ENCODE data around the gene PSENEN. TPM values are rescaled to one million over a fixed set of nuclear protein-coding genes. Genes with fewer than 3 reads are reported as not detected.
A peak's percentile ranks its signal among the peaks of the same experiment; 100 is the strongest.

Gene PSENEN
- total RNA-seq, 1 donor from 2014 or later, result 45.1 TPM

DNA sequence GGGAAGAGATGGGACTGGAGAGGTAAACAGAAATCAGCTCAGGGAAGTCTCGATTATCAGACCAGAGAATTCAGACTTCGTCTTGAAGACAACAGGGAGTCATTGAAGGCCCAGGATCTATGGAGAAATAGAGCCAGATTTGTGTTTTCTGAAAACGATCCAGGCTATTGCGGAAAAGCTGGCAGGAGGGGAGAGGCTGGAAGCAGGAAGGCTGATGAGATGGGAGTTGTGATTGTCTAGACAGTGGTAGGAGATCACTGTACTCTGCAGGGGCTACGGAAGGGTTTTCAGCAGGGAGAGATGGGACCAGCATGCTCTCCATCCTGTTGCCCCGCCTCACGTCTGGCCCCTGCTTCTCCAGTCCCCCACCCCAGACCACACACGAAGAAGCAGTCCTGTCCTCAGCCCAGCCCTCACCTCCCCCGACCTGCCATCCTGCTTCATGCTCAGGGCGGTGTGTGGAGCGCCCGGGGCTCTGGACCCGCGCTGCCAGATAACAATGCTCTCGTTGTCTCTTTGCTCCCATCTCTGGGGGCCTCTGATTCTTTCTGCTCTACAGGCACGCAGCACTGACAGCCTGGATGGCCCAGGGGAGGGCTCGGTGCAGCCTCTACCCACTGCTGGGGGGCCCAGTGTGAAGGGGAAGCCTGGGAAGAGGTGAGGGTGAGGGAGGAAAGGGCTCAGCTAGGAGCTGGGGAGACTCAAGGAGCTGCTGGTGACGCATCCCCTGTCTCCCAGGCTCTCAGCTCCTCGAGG, 31.8 kb downstream of the PSENEN start:
- peak overlapping the region; percentile 24 for H3K4me3 Mint-ChIP-seq (ENCODE audit: low read depth)
- no peaks in the 10 kb centered on the region for H3K9me3 Mint-ChIP-seq
- intact Hi-C loops (cut with micrococcal nuclease), result no loop called here
- H3K27ac Mint-ChIP-seq, result no peak overlapping the region
- peaks cover 21% of the 10 kb centered on the region for H3K4me1 Mint-ChIP-seq (ENCODE audit: low read depth)
- no peak for DNase-seq (ENCODE audit: low spot score)
- H3K27me3 Mint-ChIP-seq (ENCODE audit: low read depth), result no peaks in the 10 kb centered on the region
- H3K36me3 Mint-ChIP-seq (ENCODE audit: low read depth), result peaks cover 13% of the 10 kb centered on the region

DNA sequence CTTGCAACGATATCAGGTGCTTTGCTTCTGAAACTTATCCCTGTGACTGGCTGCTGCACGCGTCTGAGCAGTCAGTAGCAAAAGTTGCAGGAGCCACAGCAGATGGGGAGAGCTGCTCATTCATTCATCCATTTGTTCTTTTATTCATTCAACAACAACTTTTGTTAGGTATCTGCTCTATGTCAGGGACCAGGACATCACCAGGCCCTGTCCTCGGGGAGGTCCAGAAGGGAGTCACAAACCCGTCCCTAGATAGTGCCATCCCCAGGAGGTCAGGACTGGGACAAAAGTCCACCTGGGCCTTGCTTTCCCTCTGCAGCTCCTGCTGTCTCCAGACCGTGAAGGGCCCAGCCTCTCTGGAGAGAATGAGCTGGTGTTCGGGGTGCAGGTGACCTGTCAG, 32.5 kb downstream of the PSENEN start:
- Mint-ChIP-seq H3K27me3 (ENCODE audit: low read depth) (no peaks in the 10 kb centered on the region), H3K4me1 (ENCODE audit: low read depth) (peaks cover 21% of the 10 kb centered on the region), H3K9me3 (no peaks in the 10 kb centered on the region), H3K27ac (no peak overlapping the region), H3K36me3 (ENCODE audit: low read depth) (peaks cover 17% of the 10 kb centered on the region), H3K4me3 (ENCODE audit: low read depth) (no peak overlapping the region)
- no peak for DNase-seq (ENCODE audit: low spot score)
- intact Hi-C loops (cut with micrococcal nuclease), result no loop called here

DNA sequence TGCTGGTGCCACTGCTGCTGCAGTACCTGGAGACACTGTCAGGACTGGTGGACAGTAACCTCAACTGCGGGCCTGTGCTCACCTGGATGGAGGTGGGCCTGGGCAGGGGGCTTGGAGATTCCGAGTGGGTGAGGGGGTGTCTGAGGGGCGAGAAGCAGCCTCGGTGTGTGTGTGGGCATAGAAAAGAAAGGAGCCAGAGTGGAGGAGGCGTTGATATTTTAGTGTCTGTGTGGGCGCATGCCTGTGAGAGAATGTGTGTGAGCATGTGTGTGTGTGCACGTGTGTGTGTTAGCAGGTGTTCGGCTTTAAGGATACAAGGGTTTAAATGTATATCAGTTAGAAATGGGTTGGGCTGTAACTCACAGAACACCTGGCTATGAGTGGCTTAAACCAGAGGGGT, 33.6 kb downstream of the PSENEN start:
- Mint-ChIP-seq H3K4me1 (ENCODE audit: low read depth) (peaks cover 21% of the 10 kb centered on the region), H3K27ac (no peak overlapping the region), H3K9me3 (no peaks in the 10 kb centered on the region), H3K36me3 (ENCODE audit: low read depth) (peaks cover 24% of the 10 kb centered on the region), H3K4me3 (ENCODE audit: low read depth) (no peak overlapping the region), H3K27me3 (ENCODE audit: low read depth) (no peaks in the 10 kb centered on the region)
- intact Hi-C loops (cut with micrococcal nuclease), result no loop called here
- DNase-seq (ENCODE audit: low spot score), result no peak

DNA sequence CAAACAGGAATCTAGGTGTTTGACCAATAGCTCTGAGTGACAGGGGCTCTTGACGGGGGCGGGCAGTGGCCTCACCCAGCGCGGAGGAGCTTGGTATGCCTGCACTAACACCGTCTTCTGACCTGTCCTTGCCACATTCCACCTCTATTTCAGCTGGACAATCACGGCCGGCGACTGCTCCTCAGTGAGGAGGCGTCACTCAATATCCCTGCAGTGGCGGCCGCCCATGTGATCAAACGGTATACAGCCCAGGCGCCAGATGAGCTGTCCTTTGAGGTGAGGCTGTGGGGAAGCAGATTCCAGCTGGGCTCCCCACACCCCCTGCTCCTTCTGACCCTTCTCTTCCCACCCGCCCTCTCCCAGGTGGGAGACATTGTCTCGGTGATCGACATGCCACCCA, 34.6 kb downstream of the PSENEN start:
- H3K4me3 Mint-ChIP-seq (ENCODE audit: low read depth), result no peak overlapping the region
- H3K9me3 Mint-ChIP-seq, result no peaks in the 10 kb centered on the region
- peaks cover 15% of the 10 kb centered on the region for H3K4me1 Mint-ChIP-seq (ENCODE audit: low read depth)
- H3K27me3 Mint-ChIP-seq (ENCODE audit: low read depth), result no peaks in the 10 kb centered on the region
- H3K36me3 Mint-ChIP-seq (ENCODE audit: low read depth), result peaks cover 24% of the 10 kb centered on the region
- no peak for DNase-seq (ENCODE audit: low spot score)
- intact Hi-C loops (cut with micrococcal nuclease), result no loop called here
- H3K27ac Mint-ChIP-seq, result no peak overlapping the region

DNA sequence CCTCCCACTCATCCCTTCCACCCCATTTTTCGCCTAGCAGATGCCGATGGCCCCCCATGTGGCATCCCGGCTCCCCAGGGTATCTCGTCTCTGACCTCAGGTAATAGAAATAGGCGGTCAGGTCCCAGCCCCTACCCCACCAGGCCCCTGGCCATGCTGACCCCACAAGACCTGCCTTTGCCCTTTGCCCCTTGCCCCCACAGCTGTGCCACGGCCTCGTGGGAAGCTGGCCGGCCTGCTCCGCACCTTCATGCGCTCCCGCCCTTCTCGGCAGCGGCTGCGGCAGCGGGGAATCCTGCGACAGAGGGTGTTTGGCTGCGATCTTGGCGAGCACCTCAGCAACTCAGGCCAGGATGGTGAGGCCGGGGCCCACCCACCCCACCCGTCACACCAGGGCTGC, 35.3 kb downstream of the PSENEN start:
- H3K4me3 Mint-ChIP-seq (ENCODE audit: low read depth), result no peak overlapping the region
- no peak overlapping the region for H3K27ac Mint-ChIP-seq
- H3K9me3 Mint-ChIP-seq, result no peaks in the 10 kb centered on the region
- intact Hi-C loops (cut with micrococcal nuclease), result no loop called here
- peaks cover 24% of the 10 kb centered on the region for H3K36me3 Mint-ChIP-seq (ENCODE audit: low read depth)
- H3K27me3 Mint-ChIP-seq (ENCODE audit: low read depth), result no peaks in the 10 kb centered on the region
- DNase-seq (ENCODE audit: low spot score), result no peak
- H3K4me1 Mint-ChIP-seq (ENCODE audit: low read depth), result peaks cover 15% of the 10 kb centered on the region

DNA sequence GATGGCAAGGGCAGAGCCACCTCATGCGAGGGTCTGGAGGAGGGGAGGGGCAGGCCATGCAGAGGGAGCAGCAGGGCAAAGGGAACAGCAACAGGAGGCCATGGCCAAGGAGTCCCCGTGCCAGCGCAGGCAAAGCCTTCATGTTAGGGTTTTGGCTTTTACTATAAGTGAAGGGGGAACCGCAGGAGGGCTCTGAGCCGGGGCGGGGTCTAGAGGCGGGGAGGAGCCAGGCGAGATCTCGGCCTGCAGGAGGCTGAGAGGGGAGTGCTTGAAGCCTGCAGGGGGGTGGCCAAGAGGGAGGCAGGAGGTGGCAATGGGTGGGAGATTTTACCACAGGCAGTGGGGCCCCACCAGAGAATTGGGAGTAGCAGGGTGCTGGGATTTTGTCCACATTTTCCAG, 36.2 kb downstream of the PSENEN start:
- Mint-ChIP-seq H3K9me3 (no peaks in the 10 kb centered on the region), H3K4me1 (ENCODE audit: low read depth) (peaks cover 8% of the 10 kb centered on the region), H3K36me3 (ENCODE audit: low read depth) (peaks cover 24% of the 10 kb centered on the region), H3K27me3 (ENCODE audit: low read depth) (no peaks in the 10 kb centered on the region), H3K27ac (no peak overlapping the region), H3K4me3 (ENCODE audit: low read depth) (no peak overlapping the region)
- intact Hi-C loops (cut with micrococcal nuclease), result no loop called here
- DNase-seq (ENCODE audit: low spot score), result no peak

DNA sequence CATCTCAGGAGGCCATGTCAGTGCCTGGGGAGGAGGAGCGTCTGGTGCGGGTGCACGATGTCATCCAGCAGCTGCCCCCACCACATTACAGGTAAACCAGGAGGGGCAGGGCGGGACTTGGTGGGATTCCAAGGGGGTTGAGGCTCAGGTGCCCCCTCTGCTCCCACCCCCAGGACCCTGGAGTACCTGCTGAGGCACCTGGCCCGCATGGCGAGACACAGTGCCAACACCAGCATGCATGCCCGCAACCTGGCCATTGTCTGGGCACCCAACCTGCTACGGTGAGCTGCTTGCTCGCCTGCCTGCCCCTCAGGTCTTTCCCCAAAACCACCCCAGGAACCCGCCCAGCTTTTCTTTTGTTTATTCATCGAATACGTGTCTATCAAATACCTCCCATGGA, 37.1 kb downstream of the PSENEN start:
- Mint-ChIP-seq H3K27me3 (ENCODE audit: low read depth) (no peaks in the 10 kb centered on the region), H3K27ac (no peak overlapping the region), H3K36me3 (ENCODE audit: low read depth) (peaks cover 24% of the 10 kb centered on the region), H3K4me3 (ENCODE audit: low read depth) (no peak overlapping the region), H3K4me1 (ENCODE audit: low read depth) (peaks cover 3% of the 10 kb centered on the region), H3K9me3 (no peaks in the 10 kb centered on the region)
- DNase-seq (ENCODE audit: low spot score), result no peak
- intact Hi-C loops (cut with micrococcal nuclease), result no loop called here

DNA sequence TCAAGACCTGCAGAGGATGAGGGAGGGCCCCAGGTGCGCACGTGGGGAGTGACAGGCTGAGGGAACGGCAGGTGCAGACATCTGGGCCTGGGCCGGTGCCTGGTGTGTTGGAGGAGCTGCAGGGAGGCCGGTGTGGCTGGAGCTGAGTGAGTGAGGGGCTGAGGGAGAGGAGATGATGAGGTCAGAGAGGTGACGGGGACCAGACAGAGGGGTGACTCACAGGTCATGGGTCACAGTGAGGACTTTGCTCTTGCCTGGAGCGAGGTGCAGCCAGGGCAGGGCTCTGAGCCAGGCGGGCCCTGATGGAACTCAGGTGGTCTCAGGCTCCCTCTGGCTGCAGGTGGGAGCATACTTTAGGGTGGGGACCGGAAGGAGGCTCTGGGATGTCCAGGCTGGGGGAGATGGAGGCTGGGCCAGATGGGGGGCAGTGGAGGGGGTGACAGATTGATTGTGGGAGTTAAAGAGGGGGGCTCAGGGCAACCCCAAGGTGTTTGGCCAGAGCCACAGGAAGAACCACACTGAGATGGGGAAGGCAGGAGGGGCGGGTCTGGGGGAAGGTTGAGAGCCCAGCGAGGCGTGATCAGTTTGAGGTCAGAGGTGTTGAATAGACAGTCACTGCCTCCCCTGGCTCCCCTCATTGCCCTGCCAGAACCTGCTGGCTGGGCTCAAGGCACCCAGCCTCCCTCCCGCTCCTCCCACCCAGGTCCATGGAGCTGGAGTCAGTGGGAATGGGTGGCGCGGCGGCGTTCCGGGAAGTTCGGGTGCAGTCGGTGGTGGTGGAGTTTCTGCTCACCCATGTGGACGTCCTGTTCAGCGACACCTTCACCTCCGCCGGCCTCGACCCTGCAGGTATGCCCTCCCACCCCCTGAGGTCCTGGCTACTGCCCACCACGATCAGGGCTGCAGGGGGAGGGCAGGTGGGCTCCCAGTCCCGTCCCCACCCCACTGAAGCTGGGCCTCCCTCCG, 38.3 kb downstream of the PSENEN start:
- DNase-seq (ENCODE audit: low spot score), result no peak
- H3K9me3 Mint-ChIP-seq, result no peaks in the 10 kb centered on the region
- peaks cover 3% of the 10 kb centered on the region for H3K4me1 Mint-ChIP-seq (ENCODE audit: low read depth)
- intact Hi-C loops (cut with micrococcal nuclease), result no loop called here
- H3K36me3 Mint-ChIP-seq (ENCODE audit: low read depth), result peaks cover 24% of the 10 kb centered on the region
- H3K4me3 Mint-ChIP-seq (ENCODE audit: low read depth), result no peak overlapping the region
- no peak overlapping the region for H3K27ac Mint-ChIP-seq
- H3K27me3 Mint-ChIP-seq (ENCODE audit: low read depth), result no peaks in the 10 kb centered on the region

DNA sequence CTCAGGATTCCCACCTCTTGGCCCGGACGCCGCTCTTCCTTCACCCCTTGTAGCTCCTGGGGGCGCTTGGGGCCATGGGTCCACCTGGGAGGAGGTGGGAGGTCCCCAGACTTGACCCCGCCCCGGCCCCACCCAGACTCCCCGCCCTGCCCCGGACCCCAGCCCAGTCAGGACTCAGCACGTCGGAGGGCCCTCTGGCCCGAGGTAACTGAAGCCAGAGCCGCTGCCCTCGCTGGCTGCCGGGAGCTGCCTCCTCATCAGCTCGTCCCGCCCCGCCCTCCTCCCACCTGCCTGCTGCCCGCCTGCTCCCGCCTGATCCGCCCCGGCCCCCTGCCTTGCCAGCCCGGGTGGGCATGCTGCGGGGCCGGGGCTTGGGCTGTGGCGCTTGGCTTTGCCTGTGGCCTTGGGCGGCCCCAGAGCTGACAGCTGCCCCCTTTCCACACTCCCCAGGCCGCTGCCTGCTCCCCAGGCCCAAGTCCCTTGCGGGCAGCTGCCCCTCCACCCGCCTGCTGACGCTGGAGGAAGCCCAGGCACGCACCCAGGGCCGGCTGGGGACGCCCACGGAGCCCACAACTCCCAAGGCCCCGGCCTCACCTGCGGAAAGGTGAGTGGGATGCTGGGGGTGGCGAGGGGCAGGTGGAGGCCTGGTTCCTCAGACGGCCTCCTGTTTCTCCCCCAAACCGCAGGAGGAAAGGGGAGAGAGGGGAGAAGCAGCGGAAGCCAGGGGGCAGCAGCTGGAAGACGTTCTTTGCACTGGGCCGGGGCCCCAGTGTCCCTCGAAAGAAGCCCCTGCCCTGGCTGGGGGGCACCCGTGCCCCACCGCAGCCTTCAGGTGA, 39.3 kb downstream of the PSENEN start:
- H3K4me1 Mint-ChIP-seq (ENCODE audit: low read depth), result no peaks in the 10 kb centered on the region
- intact Hi-C loops (cut with micrococcal nuclease), result no loop called here
- no peaks in the 10 kb centered on the region for H3K9me3 Mint-ChIP-seq
- H3K36me3 Mint-ChIP-seq (ENCODE audit: low read depth), result peaks cover 19% of the 10 kb centered on the region
- no peak overlapping the region for H3K27ac Mint-ChIP-seq
- no peak for DNase-seq (ENCODE audit: low spot score)
- no peaks in the 10 kb centered on the region for H3K27me3 Mint-ChIP-seq (ENCODE audit: low read depth)
- no peak overlapping the region for H3K4me3 Mint-ChIP-seq (ENCODE audit: low read depth)

DNA sequence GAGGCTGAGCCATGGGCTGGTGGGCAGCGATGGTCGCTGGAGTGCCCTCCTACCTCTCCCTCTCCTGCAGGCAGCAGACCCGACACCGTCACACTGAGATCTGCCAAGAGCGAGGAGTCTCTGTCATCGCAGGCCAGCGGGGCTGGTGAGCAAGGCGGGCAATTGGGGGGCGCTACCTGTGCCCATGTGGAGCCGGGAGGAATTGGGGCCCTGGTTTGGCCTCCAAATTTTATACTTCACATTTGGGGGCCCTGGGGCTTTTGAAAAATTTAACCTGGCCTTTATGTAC, 39.8 kb downstream of the PSENEN start:
- Mint-ChIP-seq H3K36me3 (ENCODE audit: low read depth) (peaks cover 19% of the 10 kb centered on the region), H3K4me3 (ENCODE audit: low read depth) (no peak overlapping the region), H3K9me3 (no peaks in the 10 kb centered on the region), H3K27me3 (ENCODE audit: low read depth) (no peaks in the 10 kb centered on the region), H3K27ac (no peak overlapping the region), H3K4me1 (ENCODE audit: low read depth) (no peaks in the 10 kb centered on the region)
- no peak for DNase-seq (ENCODE audit: low spot score)
- intact Hi-C loops (cut with micrococcal nuclease), result no loop called here

DNA sequence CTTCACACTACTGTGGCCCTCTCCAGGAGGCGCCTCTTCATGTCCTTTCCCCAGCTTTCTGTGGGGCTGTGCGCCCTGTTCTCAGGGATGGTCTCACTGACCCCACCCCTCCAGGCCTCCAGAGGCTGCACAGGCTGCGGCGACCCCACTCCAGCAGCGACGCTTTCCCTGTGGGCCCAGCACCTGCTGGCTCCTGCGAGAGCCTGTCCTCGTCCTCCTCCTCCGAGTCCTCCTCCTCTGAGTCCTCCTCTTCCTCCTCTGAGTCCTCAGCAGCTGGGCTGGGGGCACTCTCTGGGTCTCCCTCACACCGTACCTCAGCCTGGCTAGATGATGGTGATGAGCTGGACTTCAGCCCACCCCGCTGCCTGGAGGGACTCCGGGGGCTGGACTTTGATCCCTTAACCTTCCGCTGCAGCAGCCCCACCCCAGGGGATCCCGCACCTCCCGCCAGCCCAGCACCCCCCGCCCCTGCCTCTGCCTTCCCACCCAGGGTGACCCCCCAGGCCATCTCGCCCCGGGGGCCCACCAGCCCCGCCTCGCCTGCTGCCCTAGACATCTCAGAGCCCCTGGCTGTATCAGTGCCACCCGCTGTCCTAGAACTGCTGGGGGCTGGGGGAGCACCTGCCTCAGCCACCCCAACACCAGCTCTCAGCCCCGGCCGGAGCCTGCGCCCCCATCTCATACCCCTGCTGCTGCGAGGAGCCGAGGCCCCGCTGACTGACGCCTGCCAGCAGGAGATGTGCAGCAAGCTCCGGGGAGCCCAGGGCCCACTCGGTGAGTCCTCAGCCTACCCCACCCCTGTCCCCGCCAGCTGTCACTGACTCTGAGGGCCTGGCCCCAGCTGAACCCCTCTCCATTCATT, 41.1 kb downstream of the PSENEN start:
- no peak for DNase-seq (ENCODE audit: low spot score)
- no peak overlapping the region for H3K27ac Mint-ChIP-seq
- no peaks in the 10 kb centered on the region for H3K4me1 Mint-ChIP-seq (ENCODE audit: low read depth)
- no peaks in the 10 kb centered on the region for H3K9me3 Mint-ChIP-seq
- H3K36me3 Mint-ChIP-seq (ENCODE audit: low read depth), result peaks cover 14% of the 10 kb centered on the region
- H3K27me3 Mint-ChIP-seq (ENCODE audit: low read depth), result no peaks in the 10 kb centered on the region
- intact Hi-C loops (cut with micrococcal nuclease), result no loop called here
- H3K4me3 Mint-ChIP-seq (ENCODE audit: low read depth), result no peak overlapping the region

DNA sequence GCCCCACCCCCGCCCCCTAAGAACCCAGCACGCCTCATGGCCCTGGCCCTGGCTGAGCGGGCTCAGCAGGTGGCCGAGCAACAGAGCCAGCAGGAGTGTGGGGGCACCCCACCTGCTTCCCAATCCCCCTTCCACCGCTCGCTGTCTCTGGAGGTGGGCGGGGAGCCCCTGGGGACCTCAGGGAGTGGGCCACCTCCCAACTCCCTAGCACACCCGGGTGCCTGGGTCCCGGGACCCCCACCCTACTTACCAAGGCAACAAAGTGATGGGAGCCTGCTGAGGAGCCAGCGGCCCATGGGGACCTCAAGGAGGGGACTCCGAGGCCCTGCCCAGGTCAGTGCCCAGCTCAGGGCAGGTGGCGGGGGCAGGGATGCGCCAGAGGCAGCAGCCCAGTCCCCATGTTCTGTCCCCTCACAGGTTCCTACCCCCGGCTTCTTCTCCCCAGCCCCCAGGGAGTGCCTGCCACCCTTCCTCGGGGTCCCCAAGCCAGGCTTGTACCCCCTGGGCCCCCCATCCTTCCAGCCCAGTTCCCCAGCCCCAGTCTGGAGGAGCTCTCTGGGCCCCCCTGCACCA, 41.9 kb downstream of the PSENEN start:
- no peak overlapping the region for H3K4me3 Mint-ChIP-seq (ENCODE audit: low read depth)
- no peak for DNase-seq (ENCODE audit: low spot score)
- H3K27me3 Mint-ChIP-seq (ENCODE audit: low read depth), result no peaks in the 10 kb centered on the region
- no peak overlapping the region for H3K27ac Mint-ChIP-seq
- H3K9me3 Mint-ChIP-seq, result no peaks in the 10 kb centered on the region
- peaks cover 11% of the 10 kb centered on the region for H3K36me3 Mint-ChIP-seq (ENCODE audit: low read depth)
- intact Hi-C loops (cut with micrococcal nuclease), result no loop called here
- H3K4me1 Mint-ChIP-seq (ENCODE audit: low read depth), result no peaks in the 10 kb centered on the region

Data from activated T-helper 2 cell treated with anti-CD3 and anti-CD28 coated beads, Interferon-gamma antibody, Interleukin-2, Interleukin-4, amounts not matched to agents 10 μg/mL and 5 μg/mL and 100 μg/mL, durations not matched to agents 14 hours and 24 hours and 36 hours (primary cell).